NCI-H2107 (cell line): ENCODE results near the gene KCTD15.

Source experiments
- DNase-seq: peaks from one replicate; lab custom pipeline; 2025; lab: John Stamatoyannopoulos, UW

Gene KCTD15

GRCh38 chr19:33771384-33772101, 25.1 kb upstream of the KCTD15 start:
- DNase-seq = peak; percentile 31

- DNase-seq = no peak
Measured at GRCh38 chr19:33772102-33772857, 24.4 kb upstream of the KCTD15 start.

- no peak for DNase-seq
Measured at GRCh38 chr19:33772858-33773180, 23.9 kb upstream of the KCTD15 start.

GRCh38 chr19:33773704-33774624, 22.7 kb upstream of the KCTD15 start:
- no peak for DNase-seq

- DNase-seq = no peak
Measured at GRCh38 chr19:33774751-33775150, 21.9 kb upstream of the KCTD15 start.

- no peak for DNase-seq
Measured at GRCh38 chr19:33775731-33776487, 20.8 kb upstream of the KCTD15 start.

GRCh38 chr19:33777351-33777750, 19.3 kb upstream of the KCTD15 start:
- no peak for DNase-seq

- no peak for DNase-seq
Measured at GRCh38 chr19:33777753-33778088, 18.9 kb upstream of the KCTD15 start.

- peak; percentile 42 for DNase-seq
Measured at GRCh38 chr19:33778089-33778791, 18.4 kb upstream of the KCTD15 start.

- DNase-seq = no peak
Measured at GRCh38 chr19:33779849-33780248, 16.8 kb upstream of the KCTD15 start.

- DNase-seq = no peak
Measured at GRCh38 chr19:33780251-33780650, 16.4 kb upstream of the KCTD15 start.

- DNase-seq = no peak
Measured at GRCh38 chr19:33780746-33781145, 15.9 kb upstream of the KCTD15 start.

GRCh38 chr19:33781415-33781935, 15.2 kb upstream of the KCTD15 start:
- no peak for DNase-seq

GRCh38 chr19:33781996-33782395, 14.7 kb upstream of the KCTD15 start:
- DNase-seq = no peak

- no peak for DNase-seq
Measured at GRCh38 chr19:33784432-33784831, 12.2 kb upstream of the KCTD15 start.

GRCh38 chr19:33785795-33786194, 10.9 kb upstream of the KCTD15 start:
- DNase-seq = no peak

- DNase-seq = no peak
Measured at GRCh38 chr19:33788676-33789075, 8.0 kb upstream of the KCTD15 start.

GRCh38 chr19:33789344-33789743, 7.3 kb upstream of the KCTD15 start:
- DNase-seq = no peak

GRCh38 chr19:33794683-33795369, 1.8 kb upstream of the KCTD15 start:
- no peak for DNase-seq

- no peak for DNase-seq
Measured at GRCh38 chr19:33795370-33796163, 1.1 kb upstream of the KCTD15 start.
